ENCODE data around the gene HDAC10.
A peak's percentile ranks its signal among the peaks of the same experiment; 100 is the strongest.
"Not testable (repeated sequence)": the region's sequence is repeated elsewhere in the genome, so short reads cannot be mapped to it uniquely, and the experiment has no call there.

The HDAC10 gene

DNA sequence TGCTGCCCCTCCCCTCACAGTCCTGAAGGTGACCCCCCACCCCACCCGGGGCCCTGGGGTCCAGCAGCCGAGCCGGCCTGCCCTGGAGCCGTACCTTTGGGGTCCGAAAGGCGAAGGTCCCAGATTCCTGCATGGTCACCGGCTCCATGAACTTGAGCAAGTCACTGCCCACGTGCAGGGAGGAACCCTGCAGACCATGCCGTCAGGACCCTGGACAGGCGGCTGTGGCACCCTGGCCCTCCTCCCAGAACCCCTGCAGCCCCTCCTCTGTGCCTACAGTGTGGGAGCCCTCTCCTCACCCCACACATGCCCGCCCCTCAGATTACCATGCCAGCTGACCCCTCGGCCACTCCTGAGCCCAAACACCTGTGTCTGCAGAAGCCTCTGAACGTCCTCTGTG, 33.4 kb upstream of the HDAC10 start:
- no peak for DNase-seq (ENCODE audit: low read depth in 2 of 2)

DNA sequence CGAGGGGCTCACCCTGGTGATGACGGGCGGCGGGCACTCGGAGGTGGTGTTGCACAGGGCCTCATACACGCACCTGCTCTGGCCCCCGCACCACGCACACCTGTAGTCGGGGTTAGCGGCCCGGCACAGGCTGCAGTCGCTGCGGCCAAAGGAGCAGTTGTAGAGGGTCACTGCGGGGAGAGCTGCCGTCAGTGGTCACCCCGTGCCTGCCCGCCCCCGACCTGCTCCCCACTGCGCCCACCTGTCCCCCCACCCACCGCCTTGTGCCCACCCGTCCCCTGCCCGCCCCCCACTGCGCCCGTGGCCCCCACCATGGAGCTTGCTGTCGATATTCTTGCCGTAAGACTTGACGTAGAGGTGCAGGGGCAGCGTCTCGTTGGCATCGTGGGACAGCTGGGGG, 32.8 kb upstream of the HDAC10 start:
- DNase-seq (ENCODE audit: low read depth in 2 of 2) = no peak

DNA sequence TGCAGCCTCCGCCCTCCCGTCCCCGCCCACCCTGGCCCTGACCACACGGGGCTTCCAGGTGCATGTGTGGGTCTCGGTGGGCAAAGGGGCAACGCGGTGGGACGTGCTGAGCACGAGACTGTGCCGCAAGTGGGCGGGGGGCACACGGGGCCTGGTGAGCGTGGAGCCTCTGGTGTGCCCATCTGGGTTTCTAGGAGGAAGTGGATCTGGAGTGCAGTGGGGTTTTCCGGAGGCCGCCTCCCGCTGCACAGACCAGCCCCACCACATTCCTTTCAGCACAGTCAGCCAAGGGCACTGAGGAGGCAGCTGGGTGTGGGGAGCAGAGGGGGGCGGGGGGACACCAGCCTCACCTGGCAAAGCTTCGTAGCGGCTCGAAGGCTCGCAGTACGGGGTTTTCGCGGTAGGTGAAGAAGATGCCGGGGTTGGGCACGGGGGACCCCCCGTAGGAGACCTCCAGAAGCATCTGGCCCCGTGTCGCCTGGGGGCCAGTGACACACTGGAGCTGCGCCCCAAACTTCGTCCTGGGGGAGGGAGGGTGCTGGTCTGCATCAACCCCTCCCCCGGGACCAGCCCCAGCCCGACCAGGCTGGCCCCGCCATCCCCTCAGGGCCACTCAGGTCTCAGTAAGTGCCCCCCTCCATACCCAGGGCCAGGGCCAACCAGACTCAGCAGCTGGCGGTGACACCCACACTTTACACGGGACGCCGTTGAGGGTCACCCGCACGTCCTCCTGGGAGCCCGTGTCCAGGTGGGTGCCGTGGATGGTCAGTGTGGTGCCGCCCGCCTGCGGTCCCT, 31.5 kb upstream of the HDAC10 start:
- DNase-seq (ENCODE audit: low read depth in 2 of 2) = no peak

DNA sequence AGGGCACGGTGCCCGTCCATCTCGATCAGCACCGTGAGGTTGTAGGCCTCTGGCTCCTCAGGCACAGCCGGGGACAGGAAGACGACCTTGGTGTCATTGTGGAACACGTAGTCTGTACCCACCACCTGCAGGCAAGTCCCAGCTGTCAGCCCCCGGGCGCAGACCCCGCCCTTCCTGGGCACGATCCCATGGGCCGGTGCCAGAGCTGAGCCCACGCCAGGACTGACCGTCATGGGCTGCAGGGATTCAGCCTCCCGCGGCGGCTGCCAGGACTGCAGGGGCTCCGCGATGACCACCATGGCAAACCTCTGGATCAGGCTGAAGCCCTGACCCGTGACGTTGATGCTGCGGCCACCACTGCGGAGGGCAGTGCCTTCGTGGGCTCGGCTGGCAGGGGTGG, 30.9 kb upstream of the HDAC10 start:
- no peak for DNase-seq (ENCODE audit: low read depth in 2 of 2)

DNA sequence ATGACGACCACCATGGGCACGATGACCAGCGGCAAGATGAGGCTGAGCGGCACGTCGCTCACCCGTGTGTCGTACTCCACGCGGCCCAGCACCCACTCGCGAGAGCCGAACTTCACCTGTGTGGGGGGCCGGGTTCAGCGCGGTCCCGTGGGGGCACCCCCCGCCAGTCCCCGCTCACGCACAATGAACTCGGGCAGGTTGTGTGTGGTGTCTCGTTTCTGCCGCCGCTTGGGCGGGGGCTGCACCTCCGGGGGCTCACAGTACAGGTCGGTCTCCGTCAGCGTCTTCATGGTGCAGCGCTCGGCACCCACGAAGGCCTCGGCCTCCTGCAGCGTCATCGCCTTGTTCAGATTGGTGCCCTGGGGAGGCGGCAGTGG, 30.3 kb upstream of the HDAC10 start:
- DNase-seq (ENCODE audit: low read depth in 2 of 2) = no peak

DNA sequence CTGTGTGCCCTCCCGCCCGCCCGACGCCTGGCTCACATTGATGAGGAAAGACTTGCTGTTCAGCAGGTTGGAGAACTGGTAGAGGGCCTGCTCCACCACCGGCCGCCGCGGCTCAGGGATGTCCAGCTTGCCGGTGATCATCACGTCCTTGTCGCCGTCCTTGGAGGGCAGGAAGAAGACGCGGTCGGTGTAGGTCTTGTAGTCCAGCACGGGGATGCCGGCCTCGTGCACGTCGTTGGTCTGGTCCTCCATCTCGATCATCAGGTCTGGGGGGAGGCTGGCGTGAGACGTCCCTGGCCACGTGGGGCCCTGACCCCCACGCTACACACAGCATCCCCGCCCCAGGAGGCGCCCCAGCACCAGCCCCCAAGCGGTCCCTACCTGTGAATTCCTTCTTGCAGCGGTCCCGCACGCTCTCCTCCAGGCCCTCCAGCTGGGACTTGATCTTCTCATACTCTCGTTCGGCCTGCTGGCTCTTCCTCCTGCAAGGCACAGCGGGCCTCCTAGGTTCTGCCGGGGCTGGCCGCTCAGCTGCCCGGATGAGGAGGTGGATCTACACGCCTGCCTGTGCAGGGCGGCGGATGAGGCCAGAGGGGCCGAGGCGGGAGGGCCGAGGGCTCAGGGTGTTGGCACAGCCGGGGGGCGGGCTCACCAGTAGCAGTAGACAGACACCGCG, 29.8 kb upstream of the HDAC10 start:
- DNase-seq (ENCODE audit: low read depth in 2 of 2) = no peak

DNA sequence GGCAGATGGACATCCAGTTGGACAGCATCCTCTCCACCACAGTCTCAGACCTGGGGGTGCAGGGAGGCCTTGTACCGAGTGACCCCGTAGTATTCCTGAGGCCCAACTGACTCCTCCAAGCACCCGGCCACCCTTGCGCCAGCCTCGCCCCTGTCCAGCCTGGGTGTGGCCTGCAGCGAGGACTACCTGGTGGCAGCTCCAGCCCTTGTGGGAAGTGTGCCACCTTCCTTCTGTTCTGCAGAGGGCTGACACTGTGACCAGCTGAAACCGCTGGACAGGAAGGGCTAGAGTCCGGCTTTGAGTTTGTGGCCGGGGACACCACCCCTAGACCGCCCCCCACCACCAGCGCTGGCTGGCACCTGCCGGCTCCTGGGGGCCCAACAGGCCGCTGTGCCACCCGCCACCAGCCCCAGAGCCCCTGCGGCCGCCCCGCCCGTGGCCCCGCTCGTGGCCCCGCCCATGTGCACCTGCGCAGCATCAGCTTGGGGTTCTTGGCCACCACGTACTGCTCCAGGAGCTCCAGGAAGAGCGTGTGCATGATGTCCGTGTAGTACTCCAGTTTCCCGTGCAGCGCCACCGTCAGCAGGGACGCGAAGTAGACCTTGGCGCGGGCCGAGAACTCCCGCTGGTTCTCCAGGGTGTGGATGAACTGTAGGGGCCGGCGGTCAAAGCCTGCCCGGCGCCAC, 29.1 kb upstream of the HDAC10 start:
- DNase-seq (ENCODE audit: low read depth in 2 of 2) = no peak

DNA sequence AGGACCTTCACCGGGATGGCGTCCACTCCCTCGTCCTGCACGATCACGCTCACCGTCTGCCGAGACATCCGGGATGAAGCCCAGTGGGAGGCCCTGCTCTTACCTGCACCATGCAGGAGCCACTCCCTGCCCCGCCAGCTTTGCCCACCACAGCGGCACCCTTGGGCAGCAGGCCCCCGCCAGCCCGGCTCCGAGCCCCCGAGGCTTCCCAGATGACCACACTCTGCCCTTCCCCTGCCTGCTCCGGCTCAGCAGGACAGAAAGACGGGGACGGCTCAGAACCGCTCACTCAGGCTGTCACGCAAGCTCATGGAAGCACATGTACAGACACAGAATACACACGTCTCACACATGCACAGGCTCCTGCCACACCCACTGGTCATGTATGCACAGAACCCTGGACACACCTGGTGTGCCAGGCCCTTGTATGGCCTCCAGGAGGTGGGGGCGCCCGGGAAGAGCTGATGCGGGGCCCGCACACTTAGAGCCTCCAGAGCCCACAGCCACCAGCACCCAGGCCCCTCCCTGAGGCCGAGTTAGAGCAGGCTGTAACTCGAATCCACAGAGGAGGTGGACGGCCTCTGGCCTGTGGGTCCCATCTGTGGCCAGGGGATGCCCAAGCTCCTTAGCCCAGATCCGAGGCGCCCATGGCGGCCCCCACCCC, 28.0 kb upstream of the HDAC10 start:
- DNase-seq (ENCODE audit: low read depth in 2 of 2) = no peak

DNA sequence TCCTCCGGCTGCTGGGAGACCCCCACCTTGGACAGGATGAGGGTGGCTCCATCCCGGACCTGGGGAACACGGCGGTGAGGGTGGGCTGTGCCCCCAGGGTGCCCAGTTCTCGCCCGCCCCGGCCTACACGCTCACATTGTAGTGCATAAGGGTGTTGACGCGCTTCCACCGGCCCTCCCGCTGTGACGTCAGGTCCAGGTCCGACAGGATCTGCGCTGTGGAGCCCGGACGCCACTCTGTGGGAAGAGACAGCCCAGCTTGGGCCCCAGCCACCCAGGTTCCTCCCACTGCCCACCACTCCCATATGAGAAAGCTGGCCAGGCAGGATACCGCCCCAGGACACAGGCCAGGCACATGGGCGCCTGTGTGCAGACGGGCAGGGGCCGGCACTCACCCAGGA, 27.4 kb upstream of the HDAC10 start:
- DNase-seq (ENCODE audit: low read depth in 2 of 2) = no peak

DNA sequence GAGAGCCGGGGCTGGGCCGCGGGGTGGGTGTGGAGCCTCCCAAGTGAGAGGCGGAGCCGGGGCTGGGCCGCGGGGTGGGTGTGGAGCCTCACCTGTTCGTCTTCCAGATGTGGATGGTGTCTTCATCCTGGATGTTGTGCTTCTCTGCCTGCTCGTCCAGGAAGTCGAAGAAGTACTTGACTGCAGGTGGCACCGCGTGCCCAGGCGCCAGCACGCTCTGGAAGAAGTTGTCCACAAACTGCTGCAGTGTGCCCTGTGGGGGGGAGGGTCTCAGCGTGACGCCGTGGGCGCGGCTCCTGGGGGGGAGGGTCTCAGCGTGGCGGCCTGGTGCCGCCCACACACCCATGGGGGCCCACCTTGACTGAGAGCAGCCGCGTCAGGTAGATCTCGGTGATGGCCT, 26.7 kb upstream of the HDAC10 start:
- no peak for DNase-seq (ENCODE audit: low read depth in 2 of 2)

DNA sequence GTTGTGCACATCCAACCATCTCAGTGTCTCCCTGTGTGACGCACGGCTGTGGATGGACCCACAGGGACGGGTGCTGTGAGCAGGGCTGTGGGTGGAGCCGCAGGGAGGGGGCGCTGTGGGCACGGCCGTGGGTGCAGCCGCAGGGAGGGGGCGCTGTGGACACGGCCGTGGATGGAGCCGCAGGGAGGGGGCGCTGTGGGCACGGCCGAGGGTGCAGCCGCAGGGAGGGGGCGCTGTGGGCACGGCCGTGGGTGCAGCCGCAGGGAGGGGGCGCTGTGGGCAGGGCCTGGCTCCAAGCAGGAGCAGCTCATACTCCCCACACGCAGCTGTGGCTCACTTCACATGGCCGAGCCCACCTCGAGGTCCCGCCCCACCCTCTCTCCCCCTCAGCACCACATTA, 25.1 kb upstream of the HDAC10 start:
- no peak for DNase-seq (ENCODE audit: low read depth in 2 of 2)

DNA sequence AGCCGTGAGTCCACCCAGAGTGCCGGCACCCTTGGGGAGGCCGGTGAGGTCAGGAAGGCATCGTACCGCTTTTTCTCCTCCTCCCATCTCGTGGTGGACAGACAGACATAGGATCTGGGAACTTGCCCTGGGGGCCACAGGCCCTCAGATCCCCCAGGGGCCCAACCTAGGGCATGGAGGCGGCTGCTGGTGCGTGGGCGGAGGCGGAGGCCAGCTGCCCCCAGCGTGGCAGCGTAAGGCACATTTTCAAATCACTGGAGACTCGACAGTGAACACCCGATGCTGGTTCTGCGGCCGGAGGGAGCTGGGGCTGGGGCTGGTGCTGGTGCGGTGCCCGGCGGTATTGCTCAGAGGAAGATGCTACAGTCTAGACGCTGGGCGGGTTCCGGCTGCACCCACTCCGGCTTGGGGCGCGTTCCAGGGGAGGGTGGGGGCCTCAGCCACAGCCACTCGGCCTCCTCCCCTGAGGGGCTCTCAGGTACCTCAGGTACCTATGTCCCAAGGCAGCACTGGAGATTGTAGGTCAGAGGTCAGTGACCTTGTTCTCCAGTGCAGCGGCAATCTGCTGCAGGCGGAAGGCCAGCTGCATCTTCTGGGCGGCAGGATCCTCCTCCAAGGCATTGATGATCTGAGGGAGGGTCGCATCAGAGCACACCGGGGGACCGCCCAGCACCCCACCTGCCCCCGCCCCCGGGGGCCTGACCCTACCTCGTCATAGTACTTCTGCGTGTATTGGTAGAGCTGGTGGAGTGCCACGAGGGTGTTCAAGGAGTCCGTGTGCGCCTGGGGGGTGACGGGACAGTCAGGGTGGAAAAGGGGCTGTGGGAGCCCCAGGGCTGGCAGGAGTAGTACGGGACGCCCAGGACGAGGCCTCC, 24.4 kb upstream of the HDAC10 start:
- DNase-seq (ENCODE audit: low read depth in 2 of 2) = no peak

DNA sequence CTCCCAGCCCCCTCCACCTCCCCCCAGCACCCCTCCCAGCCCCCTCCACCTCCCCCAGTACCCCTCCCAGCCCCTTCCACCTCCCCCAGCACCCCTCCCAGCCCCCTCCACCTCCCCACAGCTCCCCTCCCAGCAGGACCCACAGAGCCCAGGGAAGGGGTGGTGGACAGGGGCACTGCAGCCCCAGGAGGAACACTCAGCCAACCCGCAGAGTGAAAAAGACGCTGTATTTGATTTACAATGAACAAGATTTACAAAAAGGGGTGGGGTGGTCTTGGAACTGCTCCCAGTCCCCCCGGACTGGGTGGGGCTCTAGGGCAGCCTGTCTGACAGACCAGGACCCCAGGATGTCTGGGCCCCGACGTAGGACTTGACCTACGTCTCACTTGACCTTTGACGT, 23.7 kb upstream of the HDAC10 start:
- DNase-seq (ENCODE audit: low read depth in 2 of 2) = no peak

DNA sequence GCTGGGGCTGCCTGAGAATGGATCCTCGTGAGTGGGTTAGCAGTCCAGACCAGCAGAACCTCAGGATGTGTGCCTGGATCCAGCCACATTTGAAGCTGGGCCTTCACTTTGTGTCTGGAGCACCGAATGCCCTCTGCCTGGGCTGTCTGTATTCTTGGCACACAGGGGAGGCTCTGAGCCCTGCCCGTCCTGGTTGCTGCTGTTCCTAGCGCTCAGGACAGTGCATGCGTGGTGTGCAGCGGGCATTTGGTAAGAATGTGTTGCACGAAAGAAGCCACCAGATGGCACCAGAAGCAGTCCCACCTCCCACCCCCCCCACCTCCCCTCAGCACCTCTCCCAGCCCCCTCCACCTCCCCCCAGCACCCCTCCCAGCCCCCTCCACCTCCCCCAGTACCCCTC, 23.2 kb upstream of the HDAC10 start:
- no peak for DNase-seq (ENCODE audit: low read depth in 2 of 2)

DNA sequence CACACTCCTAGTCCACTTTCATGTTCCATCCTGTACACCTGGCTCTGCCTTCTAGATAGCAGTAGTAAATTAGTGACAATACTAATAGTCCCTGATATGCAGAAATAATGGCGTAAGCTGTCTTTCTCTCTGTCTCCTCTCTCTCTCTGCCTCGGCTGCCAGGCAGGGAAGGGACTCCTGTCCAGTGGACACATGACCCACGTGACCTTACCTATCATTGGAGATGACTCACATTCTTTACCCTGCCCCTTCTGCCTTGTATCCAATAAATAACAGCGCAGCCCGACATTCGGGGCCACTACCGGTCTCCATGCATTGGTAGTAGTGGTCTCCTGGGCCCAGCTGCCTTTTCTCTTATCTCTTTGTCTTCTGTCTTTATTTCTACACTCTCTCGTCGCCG, 22.7 kb upstream of the HDAC10 start:
- DNase-seq (ENCODE audit: low read depth in 2 of 2) = not testable (repeated sequence)

DNA sequence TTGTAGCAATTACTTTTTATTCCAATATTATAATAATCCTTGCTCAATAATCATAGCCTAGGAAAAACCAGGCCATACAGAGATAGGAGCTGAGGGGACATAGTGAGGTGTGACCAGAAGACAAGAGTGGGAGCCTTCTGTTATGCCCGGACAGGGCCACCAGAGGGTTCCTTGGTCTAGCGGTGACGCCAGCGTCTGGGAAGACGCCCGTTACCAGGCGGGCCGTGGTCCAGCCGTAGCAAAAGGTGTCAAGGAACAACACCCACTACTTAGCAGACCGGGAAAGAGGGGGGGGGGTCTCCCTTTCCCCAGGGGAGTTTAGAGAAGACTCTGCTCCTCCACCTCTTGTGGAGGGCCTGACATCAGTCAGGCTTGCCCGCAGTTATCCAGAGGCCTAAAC, 22.3 kb upstream of the HDAC10 start:
- not testable (repeated sequence) for DNase-seq (ENCODE audit: low read depth in 2 of 2)

DNA sequence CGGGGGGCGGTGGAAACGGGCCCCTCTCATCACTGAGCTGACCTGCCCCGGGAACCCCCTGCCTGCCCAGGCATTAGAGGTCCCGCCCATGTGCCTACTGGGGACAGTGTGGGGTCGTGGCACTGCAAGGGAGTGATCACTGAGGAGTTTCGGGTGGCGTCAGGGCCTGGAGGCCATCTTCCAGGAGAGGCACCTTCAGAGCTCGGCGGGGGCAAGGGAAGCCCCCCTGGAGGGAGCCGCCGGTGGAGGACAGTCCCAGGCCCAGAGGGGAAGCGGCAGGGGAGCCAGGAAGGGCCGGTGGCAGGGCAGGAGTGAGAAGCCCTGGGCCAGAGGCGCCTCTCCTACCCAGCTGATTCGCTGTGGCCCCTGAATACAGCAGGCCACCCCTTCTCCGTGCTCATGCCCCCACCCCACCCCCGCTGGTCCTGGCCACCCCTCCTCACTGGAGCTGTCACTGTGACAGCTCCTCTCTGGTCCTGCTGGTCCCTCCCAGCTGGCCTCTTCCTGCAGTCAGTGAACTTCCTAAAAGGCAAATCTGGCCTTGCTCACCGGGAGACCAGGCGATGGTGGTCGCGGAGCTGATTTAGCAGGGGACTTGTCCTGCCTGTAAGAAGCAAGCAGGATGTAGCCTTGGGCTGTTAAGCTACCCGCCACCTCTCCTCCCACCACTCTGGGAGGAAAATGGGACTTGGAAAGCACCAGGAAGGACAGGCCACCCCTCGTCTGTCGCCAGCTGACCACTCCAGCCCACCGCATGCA, 21.2 kb upstream of the HDAC10 start:
- DNase-seq (ENCODE audit: low read depth in 2 of 2) = no peak

DNA sequence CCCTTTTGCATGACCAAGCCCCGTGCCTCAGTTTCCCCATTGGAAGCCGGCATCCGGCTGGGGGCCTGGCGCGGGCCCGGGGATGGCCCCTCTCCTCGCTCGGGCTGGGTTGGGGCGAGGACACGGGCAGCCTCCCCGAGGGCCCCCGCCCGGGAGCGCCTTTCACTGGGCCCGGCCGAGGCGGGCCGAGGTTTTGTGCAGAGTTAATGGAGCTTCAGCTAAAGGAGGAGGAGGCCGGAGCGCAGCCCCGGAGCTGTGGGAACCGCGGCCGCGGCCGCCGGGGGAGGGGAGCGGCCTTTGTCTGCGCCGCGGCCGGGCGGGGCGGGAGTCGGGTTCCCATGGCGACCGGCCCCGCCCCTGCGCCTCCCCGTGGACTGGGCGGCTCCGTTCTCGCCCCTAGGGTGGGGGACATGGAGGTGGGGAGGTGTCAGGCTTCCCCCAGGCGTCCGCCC, 20.5 kb upstream of the HDAC10 start:
- no peak for DNase-seq (ENCODE audit: low read depth in 2 of 2)

DNA sequence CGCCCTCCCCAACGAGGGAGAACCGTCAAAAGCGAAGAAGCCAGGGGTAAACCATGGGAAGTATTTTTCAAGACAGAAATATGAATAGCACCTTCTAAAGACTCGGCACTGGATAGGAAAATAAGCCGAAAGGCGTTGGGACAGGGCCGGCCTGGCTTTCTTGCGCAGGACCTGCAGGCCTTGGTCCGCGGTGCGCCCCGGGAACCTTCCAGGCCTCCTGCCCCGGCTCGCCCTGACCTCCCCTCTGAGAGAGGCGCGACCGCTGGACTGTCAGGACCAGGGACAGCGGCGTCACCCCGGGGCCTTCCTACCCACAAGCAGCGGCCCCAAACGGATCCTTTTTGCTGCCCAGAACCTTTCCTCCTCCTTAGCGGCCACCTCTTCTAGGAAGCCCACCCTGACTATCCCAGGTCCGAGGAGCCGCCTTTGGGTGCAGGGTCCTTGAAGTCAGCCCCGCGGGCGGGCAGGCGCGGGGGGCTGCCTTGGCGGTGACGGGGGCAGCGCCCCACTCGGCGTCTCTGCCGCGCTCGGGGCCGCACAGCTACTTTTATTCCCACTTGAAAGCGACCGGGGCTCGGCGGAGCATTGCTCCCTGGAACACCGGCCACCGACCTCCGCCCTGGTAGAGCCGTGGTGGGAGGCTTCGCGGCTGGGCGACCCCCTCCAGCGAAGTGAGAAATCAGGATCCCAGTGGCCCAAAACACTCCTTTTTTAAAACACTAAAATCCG, 19.8 kb upstream of the HDAC10 start:
- peak in 1 of 2 donors; percentile 41 for DNase-seq (ENCODE audit: low read depth in 2 of 2)

Data from stimulated activated CD8-positive, alpha-beta memory T cell treated with anti-CD3 and anti-CD28 coated beads, Interleukin-7, amount 100 ng/mL, for 1 hour (primary cell).